Left ventricle myocardium inferior (tissue), 1 donor: ENCODE measurements around the gene LETM1. TPM values are rescaled to one million over a fixed set of nuclear protein-coding genes. Genes with fewer than 3 reads are reported as not detected.
"Not testable (repeated sequence)": the region's sequence is repeated elsewhere in the genome, so short reads cannot be mapped to it uniquely, and the experiment has no call there.

Experiments used
- DNase-seq: peaks from one replicate; pipeline ENCODE4 v3.0.0-alpha.2; 2020
- H3K27ac ChIP-seq: fragments of 200-600 bp; replicated peaks from 2 replicates; pipeline ENCODE4 v1.8.0; 2021
- H3K27me3 ChIP-seq: fragments of 200-600 bp; 2 replicates; pipeline ENCODE4 v1.8.0; 2021; ENCODE audit warnings: low read depth
- H3K36me3 ChIP-seq: fragments of 200-600 bp; 2 replicates; pipeline ENCODE4 v1.8.0; 2021
- H3K4me1 ChIP-seq: fragments of 200-600 bp; 2 replicates; pipeline ENCODE4 v1.8.0; 2021
- H3K4me3 ChIP-seq: fragments of 200-600 bp; 2 replicates; pipeline ENCODE4 v1.8.0; 2021; ENCODE audit warnings: mild to moderate bottlenecking, moderate library complexity
- H3K9me3 ChIP-seq: fragments of 200-600 bp; replicated peaks from 2 replicates; pipeline ENCODE4 v1.8.0; 2021
- CTCF ChIP-seq: fragments of 200-600 bp; IDR thresholded peaks from 2 replicates; pipeline ENCODE4 v1.8.0; 2021; ENCODE audit warnings: antibody characterized with exemption, mild to moderate bottlenecking, borderline replicate concordance
- intact Hi-C: fragments of 100-400 bp; cut with micrococcal nuclease; formaldehyde crosslinking; loops from one replicate; pipeline ENCODE4 v1.11.0; 2022
- total RNA-seq: library from RNA; stranded (reverse); fragmentation: NEBNext Ultra II Directional; extraction: Animal tissue kit (Norgen Biotek cat#: 25700); gene quantifications from one replicate; pipeline ENCODE4 v1.2.1, GENCODE V29; 2021
- donor health status: DM: no; HTN: yes; CAD: no; lungs with severe emphysema.

Gene LETM1
- total RNA-seq, 1 donor from 2014 or later, result 38.8 TPM

GRCh38 chr4:1837069-1837468 is 18.9 kb downstream of the LETM1 start:
- peaks cover 4% of the 10 kb centered on the region for H3K4me1 ChIP-seq
- no peaks in the 10 kb centered on the region for H3K27me3 ChIP-seq
- intact Hi-C loops, result no loop called here
- no peak for TF ChIP-seq CTCF
- peaks cover 93% of the 10 kb centered on the region for H3K36me3 ChIP-seq
- DNase-seq, result no peak
- H3K27ac ChIP-seq, result no peak overlapping the region
- no peaks in the 10 kb centered on the region for H3K9me3 ChIP-seq
- H3K4me3 ChIP-seq, result no peak overlapping the region

GRCh38 chr4:1836650-1837049 is 19.3 kb downstream of the LETM1 start:
- no peak for DNase-seq
- peaks cover 97% of the 10 kb centered on the region for H3K36me3 ChIP-seq
- TF ChIP-seq CTCF, result no peak
- no peak overlapping the region for H3K27ac ChIP-seq
- intact Hi-C loops, result no loop called here
- H3K4me1 ChIP-seq, result no peaks in the 10 kb centered on the region
- no peaks in the 10 kb centered on the region for H3K9me3 ChIP-seq
- H3K27me3 ChIP-seq, result no peaks in the 10 kb centered on the region
- H3K4me3 ChIP-seq, result no peak overlapping the region

- H3K27me3 ChIP-seq, H3K9me3 ChIP-seq, H3K27ac ChIP-seq, DNase-seq, H3K4me3 ChIP-seq, intact Hi-C loops, H3K4me1 ChIP-seq: not testable (repeated sequence)
- H3K36me3 ChIP-seq, result peaks cover 98% of the 10 kb centered on the region
These were observed 20.1 kb downstream of the LETM1 start for GRCh38 chr4:1835836-1836235.

- no peak for DNase-seq
- intact Hi-C loops, result no loop called here
- Histone ChIP-seq H3K9me3 (no peaks in the 10 kb centered on the region), H3K4me1 (no peaks in the 10 kb centered on the region), H3K36me3 (peaks cover 88% of the 10 kb centered on the region), H3K4me3 (no peak overlapping the region), H3K27ac (no peak overlapping the region), H3K27me3 (no peaks in the 10 kb centered on the region)
- TF ChIP-seq CTCF, result no peak
These were observed 21.7 kb downstream of the LETM1 start for GRCh38 chr4:1834047-1834775.

GRCh38 chr4:1833307-1834046 is 22.5 kb downstream of the LETM1 start:
- intact Hi-C loops, result no loop called here
- no peak overlapping the region for H3K27ac ChIP-seq
- H3K36me3 ChIP-seq, result peaks cover 81% of the 10 kb centered on the region
- TF ChIP-seq CTCF, result no peak
- H3K9me3 ChIP-seq, result no peaks in the 10 kb centered on the region
- no peak for DNase-seq
- H3K27me3 ChIP-seq, result no peaks in the 10 kb centered on the region
- H3K4me3 ChIP-seq, result no peak overlapping the region
- H3K4me1 ChIP-seq, result no peaks in the 10 kb centered on the region

GRCh38 chr4:1832690-1833089 is 23.3 kb downstream of the LETM1 start:
- intact Hi-C loops, result no loop called here
- no peaks in the 10 kb centered on the region for H3K9me3 ChIP-seq
- H3K4me3 ChIP-seq, result no peak overlapping the region
- no peaks in the 10 kb centered on the region for H3K27me3 ChIP-seq
- peaks cover 73% of the 10 kb centered on the region for H3K36me3 ChIP-seq
- TF ChIP-seq CTCF, result no peak
- DNase-seq, result no peak
- no peaks in the 10 kb centered on the region for H3K4me1 ChIP-seq
- H3K27ac ChIP-seq, result no peak overlapping the region
